Panc1 (cell line): Measurements from ENCODE around the gene HES2.

Experiments used
- POLR2AphosphoS5 ChIP-seq: IDR thresholded peaks from 2 replicates; pipeline ENCODE4 v1.6.1; 2012; ENCODE audit warnings: mild to moderate bottlenecking, low read depth, low read length, moderate library complexity
- SIN3A ChIP-seq: IDR thresholded peaks from 2 replicates; pipeline ENCODE4 v1.6.1; 2012; ENCODE audit warnings: low read depth, mild to moderate bottlenecking, low read length, moderate library complexity, borderline replicate concordance; ENCODE audit not compliant: insufficient read depth
- TF ChIP-seq, protein P1 (sequence below): fragments of 450-650 bp; IDR thresholded peaks from 2 replicates; pipeline ENCODE4 v1.5.1; 2017; ENCODE audit warnings: mild to moderate bottlenecking

DNA sequence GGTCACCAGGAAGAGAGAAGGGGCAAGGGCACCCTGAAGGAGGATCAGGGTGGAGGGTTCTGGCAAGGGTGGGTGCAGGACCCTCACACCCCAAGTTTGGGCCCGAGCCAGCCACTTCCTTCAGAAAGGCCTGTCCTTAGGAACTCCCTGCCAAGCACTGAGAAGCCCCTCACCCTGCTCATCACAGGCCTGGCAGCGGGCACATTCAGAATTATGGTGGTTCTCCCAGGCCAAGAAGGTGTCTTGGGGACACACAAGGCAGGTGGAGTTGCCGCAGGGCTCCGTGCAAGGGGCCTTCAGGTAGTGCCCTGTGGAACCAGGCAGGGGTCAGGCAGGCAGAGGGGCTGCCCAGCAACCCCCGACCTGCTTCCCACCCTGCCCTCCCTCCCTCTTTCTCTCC is 45.2 kb upstream of the HES2 start:
- TF ChIP-seq, protein P1, sequence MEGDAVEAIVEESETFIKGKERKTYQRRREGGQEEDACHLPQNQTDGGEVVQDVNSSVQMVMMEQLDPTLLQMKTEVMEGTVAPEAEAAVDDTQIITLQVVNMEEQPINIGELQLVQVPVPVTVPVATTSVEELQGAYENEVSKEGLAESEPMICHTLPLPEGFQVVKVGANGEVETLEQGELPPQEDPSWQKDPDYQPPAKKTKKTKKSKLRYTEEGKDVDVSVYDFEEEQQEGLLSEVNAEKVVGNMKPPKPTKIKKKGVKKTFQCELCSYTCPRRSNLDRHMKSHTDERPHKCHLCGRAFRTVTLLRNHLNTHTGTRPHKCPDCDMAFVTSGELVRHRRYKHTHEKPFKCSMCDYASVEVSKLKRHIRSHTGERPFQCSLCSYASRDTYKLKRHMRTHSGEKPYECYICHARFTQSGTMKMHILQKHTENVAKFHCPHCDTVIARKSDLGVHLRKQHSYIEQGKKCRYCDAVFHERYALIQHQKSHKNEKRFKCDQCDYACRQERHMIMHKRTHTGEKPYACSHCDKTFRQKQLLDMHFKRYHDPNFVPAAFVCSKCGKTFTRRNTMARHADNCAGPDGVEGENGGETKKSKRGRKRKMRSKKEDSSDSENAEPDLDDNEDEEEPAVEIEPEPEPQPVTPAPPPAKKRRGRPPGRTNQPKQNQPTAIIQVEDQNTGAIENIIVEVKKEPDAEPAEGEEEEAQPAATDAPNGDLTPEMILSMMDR = no peak
- TF ChIP-seq SIN3A = no peak
- no peak for TF ChIP-seq POLR2AphosphoS5
